HepG2 (cell line): Measurements from ENCODE around the gene TBC1D25. TPM values are rescaled to one million over a fixed set of nuclear protein-coding genes. Genes with fewer than 3 reads are reported as not detected.
A peak's percentile ranks its signal among the peaks of the same experiment; 100 is the strongest.

ENCODE experiments used
- ARNTL ChIP-seq: sonication (generic); formaldehyde crosslinking; IDR thresholded peaks from 2 replicates; pipeline ENCODE4 v1.4.0; 2020; ENCODE audit warnings: mild to moderate bottlenecking, missing genetic modification reagents
- FLYWCH1 ChIP-seq: sonication (generic); formaldehyde crosslinking; IDR thresholded peaks from 2 replicates; pipeline ENCODE4 v1.8.1; 2023; ENCODE audit warnings: mild to moderate bottlenecking, missing genetic modification reagents
- GTF3A ChIP-seq: sonication (generic); formaldehyde crosslinking; conservative IDR thresholded peaks from 2 replicates; pipeline ENCODE4 v1.4.0; 2020; ENCODE audit warnings: mild to moderate bottlenecking, missing genetic modification reagents
- KDM2A ChIP-seq: sonication (generic); formaldehyde crosslinking; IDR thresholded peaks from 2 replicates; pipeline ENCODE4 v1.4.0; 2020; ENCODE audit warnings: low read depth, missing genetic modification reagents, borderline replicate concordance
- MAFG ChIP-seq: sonication (generic); formaldehyde crosslinking; IDR thresholded peaks from 2 replicates; pipeline ENCODE4 v1.5.1; 2020; ENCODE audit warnings: mild to moderate bottlenecking, missing genetic modification reagents
- NFIB ChIP-seq: sonication (generic); formaldehyde crosslinking; IDR thresholded peaks from 2 replicates; pipeline ENCODE4 v1.9.0; 2021; ENCODE audit warnings: missing genetic modification reagents, mild to moderate bottlenecking, borderline replicate concordance
- RELA ChIP-seq: sonication (generic); formaldehyde crosslinking; IDR thresholded peaks from 2 replicates; pipeline ENCODE4 v1.4.0; 2020; ENCODE audit warnings: missing genetic modification reagents
- SMARCC2 ChIP-seq: fragments of 450-650 bp; IDR thresholded peaks from 2 replicates; pipeline ENCODE4 v1.6.1; 2017; ENCODE audit warnings: antibody characterized with exemption, mild to moderate bottlenecking
- SP2 ChIP-seq: sonication (generic); formaldehyde crosslinking; IDR thresholded peaks from 2 replicates; pipeline ENCODE4 v1.5.1; 2020; ENCODE audit warnings: mild to moderate bottlenecking, missing genetic modification reagents
- TEAD3 ChIP-seq: optimal IDR thresholded peaks from 2 replicates; pipeline ENCODE3; 2016; ENCODE audit warnings: borderline replicate concordance
- THAP11 ChIP-seq: IDR thresholded peaks from 2 replicates; pipeline ENCODE4 v1.6.1; 2016; ENCODE audit warnings: missing biosample characterization, missing genetic modification reagents
- ZNF207 ChIP-seq: fragments of 450-650 bp; IDR thresholded peaks from 2 replicates; pipeline ENCODE4 v1.6.1; 2016; ENCODE audit warnings: antibody characterized with exemption, borderline replicate concordance
- ZNF253 ChIP-seq: sonication (generic); formaldehyde crosslinking; IDR thresholded peaks from 2 replicates; pipeline ENCODE4 v1.8.0; 2022; ENCODE audit warnings: mild to moderate bottlenecking, missing genetic modification reagents, borderline replicate concordance
- ZNF430 ChIP-seq: sonication (generic); formaldehyde crosslinking; IDR thresholded peaks from 2 replicates; pipeline ENCODE4 v1.9.0; 2021; ENCODE audit warnings: mild to moderate bottlenecking, missing genetic modification reagents
- ZNF552 ChIP-seq: sonication (generic); formaldehyde crosslinking; IDR thresholded peaks from 2 replicates; pipeline ENCODE4 v1.9.0; 2022; ENCODE audit warnings: missing genetic modification reagents, mild to moderate bottlenecking, borderline replicate concordance
- ZNF775 ChIP-seq: sonication (generic); formaldehyde crosslinking; IDR thresholded peaks from 2 replicates; pipeline ENCODE4 v1.4.0; 2020; ENCODE audit warnings: missing genetic modification reagents, mild to moderate bottlenecking, moderate library complexity, borderline replicate concordance
- polyA plus RNA-seq, 8 experiments: library from polyadenylated mRNA; depleted of rRNA in 3 of 8; stranded (reverse) in 7 of 8; unstranded in 1 of 8; fragments of >200 nt; fragmentation: Illumina TruSeq in 4 of 8; extraction: Trizol in 4 of 8; gene quantifications; 2 replicates each; pipeline versions ENCODE4 v1.2.1 to v1.2.3, GENCODE V29; 2011 to 2016; ENCODE audit warnings: low read depth in 4 of 8, missing spikeins in 1 of 8, mixed read lengths in 1 of 8; ENCODE audit not compliant: insufficient read depth in 1 of 8
- total RNA-seq, 5 experiments: library from RNA; depleted of rRNA; stranded (reverse); fragments of >200 nt; fragmentation: Illumina TruSeq; extraction: Trizol; gene quantifications; 2 replicates each; pipeline ENCODE4 v1.2.3, GENCODE V29; 2016; ENCODE audit warnings: low read depth in 1 of 5
- TF ChIP-seq, protein P1 (sequence below): sonication (generic); formaldehyde crosslinking; IDR thresholded peaks from 2 replicates; pipeline ENCODE4 v1.4.0; 2020; ENCODE audit warnings: missing genetic modification reagents
- TF ChIP-seq, protein P2 (sequence below): IDR thresholded peaks from 2 replicates; pipeline ENCODE4 v1.6.1; 2016; ENCODE audit warnings: missing genetic modification reagents, missing compliant biosample characterization
- TF ChIP-seq, protein P3 (sequence below): sonication (generic); formaldehyde crosslinking; conservative IDR thresholded peaks from 2 replicates; pipeline ENCODE4 v1.8.1; 2023; ENCODE audit warnings: missing genetic modification reagents
- TF ChIP-seq, protein P4 (sequence below): IDR thresholded peaks from 2 replicates; pipeline ENCODE4 v1.6.1; 2016; ENCODE audit warnings: low read depth, control low read depth
- TF ChIP-seq, protein P5 (sequence below): sonication (generic); formaldehyde crosslinking; IDR thresholded peaks from 2 replicates; pipeline ENCODE4 v1.5.0; 2020; ENCODE audit warnings: mild to moderate bottlenecking, missing genetic modification reagents
- TF ChIP-seq, protein P6 (sequence below): sonication (generic); formaldehyde crosslinking; IDR thresholded peaks from 2 replicates; pipeline ENCODE4 v1.5.1; 2020; ENCODE audit warnings: missing genetic modification reagents, mild to moderate bottlenecking, borderline replicate concordance

Gene TBC1D25
- total and polyA plus RNA-seq, 2 of the 13 experiments (the other 11 are each of a cell fraction or from before 2014, with no cell fraction given), result 3.5 to 4.7 TPM

DNA sequence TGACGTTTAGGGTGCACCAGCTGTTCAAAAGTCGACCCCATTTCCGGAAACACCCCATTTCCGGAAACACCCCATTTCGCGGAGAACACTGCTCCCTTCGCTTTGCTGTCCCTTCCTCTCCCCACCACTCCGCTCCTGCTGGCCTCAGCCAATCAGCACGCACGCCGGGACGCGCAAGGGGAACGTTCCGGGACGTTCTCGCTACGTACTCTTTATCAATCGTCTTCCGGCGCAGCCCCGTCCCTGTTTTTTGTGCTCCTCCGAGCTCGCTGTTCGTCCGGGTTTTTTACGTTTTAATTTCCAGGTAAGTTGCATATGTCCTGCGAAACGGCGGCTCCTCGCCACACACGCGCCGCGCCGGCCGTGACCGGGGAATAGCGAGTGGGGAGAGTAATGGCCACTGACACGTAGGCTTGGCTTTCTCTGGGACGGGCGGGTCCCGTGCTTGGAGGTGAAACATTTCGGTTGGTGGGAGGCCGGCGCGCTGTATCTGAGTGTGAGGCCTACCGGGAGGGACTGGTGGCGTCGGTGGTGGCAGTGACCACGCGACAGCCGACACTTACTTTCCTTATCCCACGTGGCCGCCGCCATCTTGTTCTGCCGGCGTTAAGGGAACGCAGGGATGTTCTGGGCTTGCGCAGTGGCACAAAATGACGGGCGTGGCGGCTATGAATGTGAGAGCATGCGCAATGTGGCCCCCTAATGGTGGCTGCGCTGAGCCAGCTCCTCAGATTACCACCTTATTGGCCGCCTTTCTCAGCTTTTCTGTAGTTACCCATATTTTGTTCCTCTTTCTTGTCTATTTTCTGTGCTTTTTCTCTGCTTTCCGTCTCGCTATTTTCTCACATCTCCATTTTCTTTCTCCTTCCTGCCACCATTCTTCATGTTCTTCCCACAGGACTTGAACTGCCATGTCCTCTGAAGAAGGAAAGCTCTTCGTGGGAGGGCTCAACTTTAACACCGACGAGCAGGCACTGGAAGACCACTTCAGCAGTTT is 35.1 kb downstream of the TBC1D25 start, which contains the start of gene RBM3 (continued):
- TF ChIP-seq ZNF253 (CRISPR knock-in tag), result no peak
- TF ChIP-seq FLYWCH1 (CRISPR knock-in tag), result no peak
- TF ChIP-seq ZNF430 (CRISPR knock-in tag), result no peak
- TF ChIP-seq, protein P1, sequence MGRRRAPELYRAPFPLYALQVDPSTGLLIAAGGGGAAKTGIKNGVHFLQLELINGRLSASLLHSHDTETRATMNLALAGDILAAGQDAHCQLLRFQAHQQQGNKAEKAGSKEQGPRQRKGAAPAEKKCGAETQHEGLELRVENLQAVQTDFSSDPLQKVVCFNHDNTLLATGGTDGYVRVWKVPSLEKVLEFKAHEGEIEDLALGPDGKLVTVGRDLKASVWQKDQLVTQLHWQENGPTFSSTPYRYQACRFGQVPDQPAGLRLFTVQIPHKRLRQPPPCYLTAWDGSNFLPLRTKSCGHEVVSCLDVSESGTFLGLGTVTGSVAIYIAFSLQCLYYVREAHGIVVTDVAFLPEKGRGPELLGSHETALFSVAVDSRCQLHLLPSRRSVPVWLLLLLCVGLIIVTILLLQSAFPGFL (CRISPR knock-in tag), result no peak
- TF ChIP-seq ARNTL (CRISPR knock-in tag), result no peak
- TF ChIP-seq MAFG (CRISPR knock-in tag), result no peak
- TF ChIP-seq SP2, result 0 out of 2 replicates have a peak, but pooled peaks have one; percentile 44
- TF ChIP-seq, protein P2, sequence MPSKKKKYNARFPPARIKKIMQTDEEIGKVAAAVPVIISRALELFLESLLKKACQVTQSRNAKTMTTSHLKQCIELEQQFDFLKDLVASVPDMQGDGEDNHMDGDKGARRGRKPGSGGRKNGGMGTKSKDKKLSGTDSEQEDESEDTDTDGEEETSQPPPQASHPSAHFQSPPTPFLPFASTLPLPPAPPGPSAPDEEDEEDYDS, result peak; percentile 95
- no peak for TF ChIP-seq TEAD3
- TF ChIP-seq RELA (CRISPR knock-in tag), result no peak
- peak; percentile 87 for TF ChIP-seq THAP11 (CRISPR knock-in tag)
- TF ChIP-seq, protein P3, sequence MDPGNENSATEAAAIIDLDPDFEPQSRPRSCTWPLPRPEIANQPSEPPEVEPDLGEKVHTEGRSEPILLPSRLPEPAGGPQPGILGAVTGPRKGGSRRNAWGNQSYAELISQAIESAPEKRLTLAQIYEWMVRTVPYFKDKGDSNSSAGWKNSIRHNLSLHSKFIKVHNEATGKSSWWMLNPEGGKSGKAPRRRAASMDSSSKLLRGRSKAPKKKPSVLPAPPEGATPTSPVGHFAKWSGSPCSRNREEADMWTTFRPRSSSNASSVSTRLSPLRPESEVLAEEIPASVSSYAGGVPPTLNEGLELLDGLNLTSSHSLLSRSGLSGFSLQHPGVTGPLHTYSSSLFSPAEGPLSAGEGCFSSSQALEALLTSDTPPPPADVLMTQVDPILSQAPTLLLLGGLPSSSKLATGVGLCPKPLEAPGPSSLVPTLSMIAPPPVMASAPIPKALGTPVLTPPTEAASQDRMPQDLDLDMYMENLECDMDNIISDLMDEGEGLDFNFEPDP, result no peak
- no peak for TF ChIP-seq ZNF552
- no peak for TF ChIP-seq GTF3A (CRISPR knock-in tag)
- peak; percentile 63; the same call in 1 of the 2 replicates for TF ChIP-seq KDM2A
- no peak for TF ChIP-seq ZNF207
- TF ChIP-seq, protein P4, sequence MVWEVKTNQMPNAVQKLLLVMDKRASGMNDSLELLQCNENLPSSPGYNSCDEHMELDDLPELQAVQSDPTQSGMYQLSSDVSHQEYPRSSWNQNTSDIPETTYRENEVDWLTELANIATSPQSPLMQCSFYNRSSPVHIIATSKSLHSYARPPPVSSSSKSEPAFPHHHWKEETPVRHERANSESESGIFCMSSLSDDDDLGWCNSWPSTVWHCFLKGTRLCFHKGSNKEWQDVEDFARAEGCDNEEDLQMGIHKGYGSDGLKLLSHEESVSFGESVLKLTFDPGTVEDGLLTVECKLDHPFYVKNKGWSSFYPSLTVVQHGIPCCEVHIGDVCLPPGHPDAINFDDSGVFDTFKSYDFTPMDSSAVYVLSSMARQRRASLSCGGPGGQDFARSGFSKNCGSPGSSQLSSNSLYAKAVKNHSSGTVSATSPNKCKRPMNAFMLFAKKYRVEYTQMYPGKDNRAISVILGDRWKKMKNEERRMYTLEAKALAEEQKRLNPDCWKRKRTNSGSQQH (CRISPR knock-in tag), result no peak
- no peak for TF ChIP-seq ZNF775 (CRISPR knock-in tag)
- no peak for TF ChIP-seq NFIB
- TF ChIP-seq, protein P5, sequence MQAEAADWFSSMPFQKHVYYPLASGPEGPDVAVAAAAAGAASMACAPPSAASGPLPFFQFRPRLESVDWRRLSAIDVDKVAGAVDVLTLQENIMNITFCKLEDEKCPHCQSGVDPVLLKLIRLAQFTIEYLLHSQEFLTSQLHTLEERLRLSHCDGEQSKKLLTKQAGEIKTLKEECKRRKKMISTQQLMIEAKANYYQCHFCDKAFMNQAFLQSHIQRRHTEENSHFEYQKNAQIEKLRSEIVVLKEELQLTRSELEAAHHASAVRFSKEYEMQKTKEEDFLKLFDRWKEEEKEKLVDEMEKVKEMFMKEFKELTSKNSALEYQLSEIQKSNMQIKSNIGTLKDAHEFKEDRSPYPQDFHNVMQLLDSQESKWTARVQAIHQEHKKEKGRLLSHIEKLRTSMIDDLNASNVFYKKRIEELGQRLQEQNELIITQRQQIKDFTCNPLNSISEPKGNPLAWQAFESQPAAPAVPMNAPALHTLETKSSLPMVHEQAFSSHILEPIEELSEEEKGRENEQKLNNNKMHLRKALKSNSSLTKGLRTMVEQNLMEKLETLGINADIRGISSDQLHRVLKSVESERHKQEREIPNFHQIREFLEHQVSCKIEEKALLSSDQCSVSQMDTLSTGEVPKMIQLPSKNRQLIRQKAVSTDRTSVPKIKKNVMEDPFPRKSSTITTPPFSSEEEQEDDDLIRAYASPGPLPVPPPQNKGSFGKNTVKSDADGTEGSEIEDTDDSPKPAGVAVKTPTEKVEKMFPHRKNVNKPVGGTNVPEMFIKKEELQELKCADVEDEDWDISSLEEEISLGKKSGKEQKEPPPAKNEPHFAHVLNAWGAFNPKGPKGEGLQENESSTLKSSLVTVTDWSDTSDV (CRISPR knock-in tag), result no peak
- no peak for TF ChIP-seq SMARCC2
- TF ChIP-seq, protein P6, sequence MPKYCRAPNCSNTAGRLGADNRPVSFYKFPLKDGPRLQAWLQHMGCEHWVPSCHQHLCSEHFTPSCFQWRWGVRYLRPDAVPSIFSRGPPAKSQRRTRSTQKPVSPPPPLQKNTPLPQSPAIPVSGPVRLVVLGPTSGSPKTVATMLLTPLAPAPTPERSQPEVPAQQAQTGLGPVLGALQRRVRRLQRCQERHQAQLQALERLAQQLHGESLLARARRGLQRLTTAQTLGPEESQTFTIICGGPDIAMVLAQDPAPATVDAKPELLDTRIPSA, result no peak
